Smooth muscle cell (in vitro differentiated cells): ENCODE measurements around the gene TCF7. TPM values are rescaled to one million over a fixed set of nuclear protein-coding genes. Genes with fewer than 3 reads are reported as not detected.

Experiments used
- DNase-seq: peaks from one replicate; lab custom pipeline; 2025; ENCODE audit not compliant: unreplicated experiment; lab: John Stamatoyannopoulos, UW
- H2AFZ ChIP-seq: fragments of 200-600 bp; sonication (generic); 2 replicates; pipeline ENCODE4 v1.6.0; 2016; ENCODE audit warnings: antibody characterized with exemption, low read depth, mild to moderate bottlenecking
- H3F3A ChIP-seq: fragments of 200-600 bp; sonication (generic); 2 replicates; pipeline ENCODE4 v1.6.0; 2017; ENCODE audit warnings: antibody characterized with exemption, low read depth
- H3K27ac ChIP-seq: fragments of 200-600 bp; sonication (generic); 2 replicates; pipeline ENCODE4 v1.5.1; 2016; ENCODE audit warnings: low read depth, mild to moderate bottlenecking
- H3K27me3 ChIP-seq: fragments of 200-600 bp; sonication (generic); 2 replicates; pipeline ENCODE4 v1.6.1; 2016; ENCODE audit warnings: low read depth, mild to moderate bottlenecking
- H3K36me3 ChIP-seq: fragments of 200-600 bp; sonication (generic); 2 replicates; pipeline ENCODE4 v1.5.1; 2016; ENCODE audit warnings: low read depth
- H3K4me1 ChIP-seq: fragments of 200-600 bp; sonication (generic); 2 replicates; pipeline ENCODE4 v1.5.1; 2016; ENCODE audit warnings: low read depth
- H3K4me2 ChIP-seq: fragments of 200-600 bp; sonication (generic); 2 replicates; pipeline ENCODE4 v1.6.0; 2016; ENCODE audit warnings: mild to moderate bottlenecking
- H3K4me3 ChIP-seq: fragments of 200-600 bp; sonication (generic); 2 replicates; pipeline ENCODE4 v1.5.1; 2016; ENCODE audit warnings: mild to moderate bottlenecking
- H3K79me2 ChIP-seq: fragments of 200-600 bp; sonication (generic); 2 replicates; pipeline ENCODE4 v1.6.0; 2016; ENCODE audit warnings: low read depth, mild to moderate bottlenecking
- H3K9ac ChIP-seq: fragments of 200-600 bp; sonication (generic); 2 replicates; pipeline ENCODE4 v1.6.0; 2016; ENCODE audit warnings: low read depth
- H3K9me3 ChIP-seq: fragments of 200-600 bp; sonication (generic); replicated peaks from 2 replicates; pipeline ENCODE4 v1.5.1; 2016; ENCODE audit warnings: low read depth
- H4K20me1 ChIP-seq: fragments of 200-600 bp; sonication (generic); 2 replicates; pipeline ENCODE4 v1.6.0; 2016; ENCODE audit warnings: low read depth
- WGBS: methylation state at CpG from one replicate; pipeline ENCODE4 v1.1.7; 2016; ENCODE audit warnings: low lambda C conversion rate; 5-methylcytosine and 5-hydroxymethylcytosine counted together
- polyA plus RNA-seq: library from polyadenylated mRNA; unstranded; fragments of >200 nt; fragmentation: Nextera tagmentation; extraction: Ambion mirVana; gene quantifications from 2 replicates; pipeline ENCODE4 v1.2.1, GENCODE V29; 2016
- total RNA-seq: library from RNA; depleted of rRNA; stranded (reverse); fragments of >200 nt; gene quantifications from 2 replicates; pipeline ENCODE4 v1.2.3, GENCODE V29; 2014
- TF ChIP-seq, protein P1 (sequence below): fragments of 200-600 bp; sonication (generic); IDR thresholded peaks from 2 replicates; pipeline ENCODE4 v1.5.1; 2017; ENCODE audit warnings: borderline replicate concordance, mild to moderate bottlenecking, antibody characterized with exemption; ENCODE audit not compliant: insufficient read depth, poor library complexity, severe bottlenecking

Gene TCF7
- total and polyA plus RNA-seq, 2 experiments from 2014 or later = 1.8 to 3.4 TPM

- Histone ChIP-seq H4K20me1 (peaks cover 100% of the 10 kb centered on the region), H3K4me3 (no peak overlapping the region), H3K36me3 (no peaks in the 10 kb centered on the region), H3K9me3 (no peaks in the 10 kb centered on the region), H3K27me3 (no peaks in the 10 kb centered on the region), H3K4me1 (no peaks in the 10 kb centered on the region), H3K4me2 (no peak overlapping the region), H3K27ac (no peak overlapping the region), H3F3A (no peaks in the 10 kb centered on the region), H3K9ac (no peak overlapping the region), H3K79me2 (peaks cover 8% of the 10 kb centered on the region), H2AFZ (no peak overlapping the region)
- DNase-seq = no peak
- TF ChIP-seq, protein P1, sequence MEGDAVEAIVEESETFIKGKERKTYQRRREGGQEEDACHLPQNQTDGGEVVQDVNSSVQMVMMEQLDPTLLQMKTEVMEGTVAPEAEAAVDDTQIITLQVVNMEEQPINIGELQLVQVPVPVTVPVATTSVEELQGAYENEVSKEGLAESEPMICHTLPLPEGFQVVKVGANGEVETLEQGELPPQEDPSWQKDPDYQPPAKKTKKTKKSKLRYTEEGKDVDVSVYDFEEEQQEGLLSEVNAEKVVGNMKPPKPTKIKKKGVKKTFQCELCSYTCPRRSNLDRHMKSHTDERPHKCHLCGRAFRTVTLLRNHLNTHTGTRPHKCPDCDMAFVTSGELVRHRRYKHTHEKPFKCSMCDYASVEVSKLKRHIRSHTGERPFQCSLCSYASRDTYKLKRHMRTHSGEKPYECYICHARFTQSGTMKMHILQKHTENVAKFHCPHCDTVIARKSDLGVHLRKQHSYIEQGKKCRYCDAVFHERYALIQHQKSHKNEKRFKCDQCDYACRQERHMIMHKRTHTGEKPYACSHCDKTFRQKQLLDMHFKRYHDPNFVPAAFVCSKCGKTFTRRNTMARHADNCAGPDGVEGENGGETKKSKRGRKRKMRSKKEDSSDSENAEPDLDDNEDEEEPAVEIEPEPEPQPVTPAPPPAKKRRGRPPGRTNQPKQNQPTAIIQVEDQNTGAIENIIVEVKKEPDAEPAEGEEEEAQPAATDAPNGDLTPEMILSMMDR = peak; percentile 67
- 50% methylated on average over 7 of the region's 8 CpGs for WGBS
Observed at GRCh38 chr5:134140530-134141201, 26.2 kb downstream of the TCF7 start.

GRCh38 chr5:134141331-134142050 is 27.0 kb downstream of the TCF7 start:
- TF ChIP-seq, protein P1 = no peak
- H3K36me3 ChIP-seq = no peaks in the 10 kb centered on the region
- H3K9ac ChIP-seq = no peak overlapping the region
- H3F3A ChIP-seq = no peaks in the 10 kb centered on the region
- no peak overlapping the region for H3K4me2 ChIP-seq
- DNase-seq = no peak
- peaks cover 100% of the 10 kb centered on the region for H4K20me1 ChIP-seq
- no peak overlapping the region for H3K4me3 ChIP-seq
- no peak overlapping the region for H3K27ac ChIP-seq
- whole genome bisulfite sequencing = 95% methylated on average over 9 of the region's 9 CpGs
- H3K79me2 ChIP-seq = peaks cover 8% of the 10 kb centered on the region
- no peaks in the 10 kb centered on the region for H3K4me1 ChIP-seq
- no peak overlapping the region for H2AFZ ChIP-seq
- H3K9me3 ChIP-seq = no peaks in the 10 kb centered on the region
- H3K27me3 ChIP-seq = no peaks in the 10 kb centered on the region

DNA sequence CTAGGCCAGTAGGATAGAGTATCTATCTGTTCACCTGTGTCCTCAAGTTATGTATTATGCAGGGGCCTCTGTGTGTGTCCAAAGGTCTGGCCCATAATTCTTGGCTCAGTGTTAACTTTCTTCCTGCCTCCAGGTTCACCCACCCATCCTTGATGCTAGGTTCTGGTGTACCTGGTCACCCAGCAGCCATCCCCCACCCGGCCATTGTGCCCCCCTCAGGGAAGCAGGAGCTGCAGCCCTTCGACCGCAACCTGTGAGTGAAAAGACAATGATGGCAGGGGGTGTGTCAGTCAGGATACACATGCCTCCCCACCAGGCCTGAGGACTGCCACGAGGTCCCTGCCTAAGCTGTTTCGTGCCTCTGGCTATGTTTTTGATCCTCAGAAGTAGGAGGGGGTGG is 27.6 kb downstream of the TCF7 start:
- Histone ChIP-seq H3K27me3 (no peaks in the 10 kb centered on the region), H4K20me1 (peaks cover 100% of the 10 kb centered on the region), H3K27ac (no peak overlapping the region), H3K4me1 (no peaks in the 10 kb centered on the region), H3K4me2 (no peak overlapping the region), H3K9ac (no peak overlapping the region), H3K9me3 (no peaks in the 10 kb centered on the region), H3K36me3 (no peaks in the 10 kb centered on the region), H3K4me3 (no peak overlapping the region), H2AFZ (no peak overlapping the region), H3F3A (no peaks in the 10 kb centered on the region), H3K79me2 (peaks cover 8% of the 10 kb centered on the region)
- 81% methylated on average over 5 of the region's 5 CpGs for WGBS
- TF ChIP-seq, protein P1 = no peak
- no peak for DNase-seq

- H3K79me2 ChIP-seq = peaks cover 8% of the 10 kb centered on the region
Observed at GRCh38 chr5:134142806-134143205, 28.3 kb downstream of the TCF7 start.

More at GRCh38 chr5:134142806-134143205, 28.3 kb downstream of the TCF7 start:
- H3K36me3 ChIP-seq = no peaks in the 10 kb centered on the region
- H4K20me1 ChIP-seq = peaks cover 100% of the 10 kb centered on the region
- no peaks in the 10 kb centered on the region for H3K27me3 ChIP-seq
- no peak overlapping the region for H3K27ac ChIP-seq
- no peaks in the 10 kb centered on the region for H3K9me3 ChIP-seq
- 97% methylated on average over 12 of the region's 12 CpGs for WGBS
- TF ChIP-seq, protein P1 = no peak
- H3K4me2 ChIP-seq = no peak overlapping the region
- H3K4me3 ChIP-seq = no peak overlapping the region
- no peaks in the 10 kb centered on the region for H3F3A ChIP-seq
- DNase-seq = no peak
- H2AFZ ChIP-seq = no peak overlapping the region
- H3K4me1 ChIP-seq = no peaks in the 10 kb centered on the region
- no peak overlapping the region for H3K9ac ChIP-seq
